PC-9 (cell line): ENCODE results near the gene CTIF.

Experiments used
- EZH2 ChIP-seq: fragments of 200-600 bp; sonication (generic); IDR thresholded peaks from 2 replicates; pipeline ENCODE4 v1.8.0; 2017; ENCODE audit warnings: antibody characterized with exemption, low read depth
- TF ChIP-seq, protein P1 (sequence below): fragments of 200-600 bp; sonication (generic); conservative IDR thresholded peaks from 2 replicates; pipeline ENCODE4 v1.6.1; 2017; ENCODE audit warnings: mixed run types, antibody characterized with exemption, mild to moderate bottlenecking, moderate library complexity

DNA sequence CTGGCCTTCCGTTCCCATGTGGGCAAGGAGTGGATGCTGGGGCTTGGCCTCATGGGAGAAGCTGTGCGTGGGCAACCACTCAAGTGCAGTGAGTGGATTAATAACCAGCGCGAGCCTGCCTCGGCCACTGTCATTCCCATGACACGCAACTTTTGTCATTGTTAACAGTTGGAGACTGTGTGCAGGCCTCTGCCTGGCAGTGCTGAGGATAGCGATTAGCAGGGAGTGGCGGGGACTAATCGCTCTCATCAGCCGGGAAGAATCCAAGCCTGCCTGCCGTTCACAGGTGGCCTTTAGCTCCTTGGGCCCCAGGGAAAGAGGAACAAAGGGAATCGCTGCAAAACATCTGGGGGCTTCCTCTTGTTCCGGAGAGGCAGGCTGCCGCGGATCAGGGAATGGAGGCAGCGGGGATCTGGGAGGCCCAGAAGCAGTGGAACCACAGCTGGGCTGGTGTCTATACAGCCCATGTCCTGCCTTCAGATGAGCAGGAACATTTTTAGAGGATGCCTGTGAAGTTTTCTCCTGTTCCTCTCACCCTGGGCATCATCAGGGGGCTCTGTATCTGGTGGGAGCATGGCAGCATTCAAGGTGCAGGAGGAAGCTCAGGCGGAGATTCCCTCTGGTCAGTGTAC, 53.8 kb downstream of the CTIF start:
- TF ChIP-seq, protein P1, sequence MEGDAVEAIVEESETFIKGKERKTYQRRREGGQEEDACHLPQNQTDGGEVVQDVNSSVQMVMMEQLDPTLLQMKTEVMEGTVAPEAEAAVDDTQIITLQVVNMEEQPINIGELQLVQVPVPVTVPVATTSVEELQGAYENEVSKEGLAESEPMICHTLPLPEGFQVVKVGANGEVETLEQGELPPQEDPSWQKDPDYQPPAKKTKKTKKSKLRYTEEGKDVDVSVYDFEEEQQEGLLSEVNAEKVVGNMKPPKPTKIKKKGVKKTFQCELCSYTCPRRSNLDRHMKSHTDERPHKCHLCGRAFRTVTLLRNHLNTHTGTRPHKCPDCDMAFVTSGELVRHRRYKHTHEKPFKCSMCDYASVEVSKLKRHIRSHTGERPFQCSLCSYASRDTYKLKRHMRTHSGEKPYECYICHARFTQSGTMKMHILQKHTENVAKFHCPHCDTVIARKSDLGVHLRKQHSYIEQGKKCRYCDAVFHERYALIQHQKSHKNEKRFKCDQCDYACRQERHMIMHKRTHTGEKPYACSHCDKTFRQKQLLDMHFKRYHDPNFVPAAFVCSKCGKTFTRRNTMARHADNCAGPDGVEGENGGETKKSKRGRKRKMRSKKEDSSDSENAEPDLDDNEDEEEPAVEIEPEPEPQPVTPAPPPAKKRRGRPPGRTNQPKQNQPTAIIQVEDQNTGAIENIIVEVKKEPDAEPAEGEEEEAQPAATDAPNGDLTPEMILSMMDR = no peak
- no peak for TF ChIP-seq EZH2
